ENCODE data around the gene SPAG16.

GRCh38 chr2:214057986-214058385 is 773.7 kb downstream of the SPAG16 start:
- TF ChIP-seq CTCF (conservative IDR thresholded peaks at IDR 0.05) (no peak), ZFX (IDR thresholded peaks at IDR 0.05) (no peak)
